Mesenchymal stem cell (in vitro differentiated cells and primary cell): Measurements from ENCODE around the gene SELENBP1.

Source experiments
- DNase-seq: peaks from one replicate; pipeline ENCODE4 v3.0.0-alpha.2; 2013
- H2AFZ ChIP-seq: one replicate; pipeline ENCODE4 v1.6.1; 2013; ENCODE audit warnings: low read depth, mild to moderate bottlenecking, control low read depth, inconsistent platforms, low read length, moderate library complexity
- H2AK5ac ChIP-seq: 2 replicates; pipeline ENCODE4 v1.6.1; 2013; ENCODE audit warnings: low read length, moderate library complexity, mild to moderate bottlenecking, inconsistent platforms; ENCODE audit not compliant: severe bottlenecking
- H2BK120ac ChIP-seq: one replicate; pipeline ENCODE4 v1.6.1; 2013; ENCODE audit warnings: low read depth, mild to moderate bottlenecking, inconsistent platforms, low read length, moderate library complexity
- H2BK12ac ChIP-seq, 2 experiments: one replicate each; pipeline ENCODE4 v1.6.1; 2013; ENCODE audit warnings: inconsistent platforms in 2 of 2, low read length in 2 of 2, mild to moderate bottlenecking in 2 of 2, moderate library complexity in 2 of 2, control low read depth in 1 of 2
- H2BK15ac ChIP-seq: one replicate; pipeline ENCODE4 v1.6.1; 2013; ENCODE audit warnings: mild to moderate bottlenecking, low read depth, inconsistent platforms; ENCODE audit not compliant: poor library complexity, severe bottlenecking
- H2BK5ac ChIP-seq: 2 replicates; pipeline ENCODE4 v1.6.1; 2013; ENCODE audit warnings: low read depth, mild to moderate bottlenecking, low read length, control low read depth, inconsistent platforms; ENCODE audit not compliant: poor library complexity, severe bottlenecking
- H3K14ac ChIP-seq, 2 experiments: one replicate each; pipeline ENCODE4 v1.6.1; 2013; ENCODE audit warnings: inconsistent platforms in 2 of 2, low read length in 2 of 2, control low read depth in 1 of 2, mild to moderate bottlenecking in 1 of 2, moderate library complexity in 1 of 2
- H3K18ac ChIP-seq, 2 experiments: one replicate each; pipeline ENCODE4 v1.6.1; 2013; ENCODE audit warnings: inconsistent platforms in 2 of 2, low read length in 2 of 2, control low read depth in 1 of 2, low read depth in 1 of 2, mild to moderate bottlenecking in 1 of 2
- H3K23ac ChIP-seq, 2 experiments: one replicate each; pipeline ENCODE4 v1.6.1; 2013; ENCODE audit warnings: inconsistent platforms in 2 of 2, low read length in 2 of 2, mild to moderate bottlenecking in 2 of 2, moderate library complexity in 2 of 2, control low read depth in 1 of 2
- H3K27ac ChIP-seq: 2 replicates; pipeline ENCODE4 v1.5.1; 2013; ENCODE audit warnings: mild to moderate bottlenecking, moderate library complexity, low read length, control low read depth, inconsistent platforms; ENCODE audit not compliant: poor library complexity, severe bottlenecking
- H3K27me3 ChIP-seq, 2 experiments: 2 replicates each; pipeline versions ENCODE4 v1.6.1 to v1.7.0; 2013; ENCODE audit warnings: low read length in 2 of 2, mild to moderate bottlenecking in 2 of 2, moderate library complexity in 2 of 2, control low read depth in 1 of 2, inconsistent platforms in 1 of 2; ENCODE audit not compliant: control insufficient read depth in 1 of 2, insufficient read depth in 1 of 2
- H3K36me3 ChIP-seq, 2 experiments: 2 replicates each; pipeline versions ENCODE4 v1.6.1 to v1.7.0; 2013; ENCODE audit warnings: low read length in 2 of 2, control low read depth in 1 of 2, inconsistent platforms in 1 of 2, low read depth in 1 of 2, mild to moderate bottlenecking in 1 of 2; ENCODE audit not compliant: insufficient read depth in 2 of 2, control insufficient read depth in 1 of 2
- H3K4ac ChIP-seq, 2 experiments: one replicate each; pipeline ENCODE4 v1.6.1; 2013; ENCODE audit warnings: inconsistent platforms in 2 of 2, low read length in 2 of 2, mild to moderate bottlenecking in 2 of 2, moderate library complexity in 2 of 2, control low read depth in 1 of 2, low read depth in 1 of 2
- H3K4me1 ChIP-seq: 2 replicates; pipeline ENCODE4 v1.6.1; 2013; ENCODE audit warnings: low read depth, low read length, control low read depth; ENCODE audit not compliant: control insufficient read depth, insufficient read depth
- H3K4me2 ChIP-seq: 2 replicates; pipeline ENCODE4 v1.6.1; 2013; ENCODE audit warnings: low read length, mild to moderate bottlenecking, inconsistent platforms; ENCODE audit not compliant: poor library complexity, severe bottlenecking
- H3K4me3 ChIP-seq, 2 experiments: 2 replicates each; pipeline versions ENCODE4 v1.5.1 to v1.7.0; 2013; ENCODE audit warnings: low read length in 2 of 2, mild to moderate bottlenecking in 2 of 2, control low read depth in 1 of 2, low read depth in 1 of 2; ENCODE audit not compliant: insufficient read depth in 1 of 2
- H3K79me1 ChIP-seq: replicated peaks from 2 replicates; pipeline ENCODE4 v1.6.1; 2013; ENCODE audit warnings: mild to moderate bottlenecking, control low read depth, low read length, inconsistent platforms; ENCODE audit not compliant: poor library complexity, severe bottlenecking
- H3K9ac ChIP-seq: 2 replicates; pipeline ENCODE4 v1.7.0; 2013; ENCODE audit warnings: mild to moderate bottlenecking, low read length, moderate library complexity
- H3K9me3 ChIP-seq: 2 replicates; pipeline ENCODE4 v1.7.0; 2013; ENCODE audit warnings: mild to moderate bottlenecking, low read length; ENCODE audit not compliant: control insufficient read depth
- H4K8ac ChIP-seq: one replicate; pipeline ENCODE4 v1.6.1; 2013; ENCODE audit warnings: inconsistent platforms, mild to moderate bottlenecking, low read length, moderate library complexity
- H4K91ac ChIP-seq: one replicate; pipeline ENCODE4 v1.6.1; 2013; ENCODE audit warnings: mild to moderate bottlenecking, low read length, inconsistent platforms
- WGBS: methylation state at CpG from one replicate; pipeline ENCODE4 v1.1.7; 2013; ENCODE audit warnings: mixed read lengths; 5-methylcytosine and 5-hydroxymethylcytosine counted together

Gene SELENBP1

GRCh38 chr1:151377150-151377884 is 4.8 kb upstream of the SELENBP1 start:
- H3K9me3 ChIP-seq, result no peaks in the 10 kb centered on the region
- no peak overlapping the region for H3K27ac ChIP-seq
- no peak overlapping the region for H2BK120ac ChIP-seq
- no peak overlapping the region for H4K8ac ChIP-seq
- H4K91ac ChIP-seq, result no peak overlapping the region
- no peak overlapping the region for H2AFZ ChIP-seq
- no peak overlapping the region for H2AK5ac ChIP-seq
- no peak for DNase-seq
- H3K36me3 ChIP-seq, result no peaks in the 10 kb centered on the region
- no peak overlapping the region for H3K23ac ChIP-seq
- H3K4me3 ChIP-seq, result no peak overlapping the region
- peaks cover 1% of the 10 kb centered on the region for H3K79me1 ChIP-seq
- no peak overlapping the region for H3K18ac ChIP-seq
- peaks cover 0 to 12% of the 10 kb centered on the region in 2 experiments for H3K27me3 ChIP-seq
- no peak overlapping the region for H3K9ac ChIP-seq
- 74% methylated on average over 3 of the region's 3 CpGs for WGBS
- H2BK15ac ChIP-seq, result no peak overlapping the region
- H3K4me1 ChIP-seq, result peaks cover 2% of the 10 kb centered on the region
- H3K14ac ChIP-seq, result no peak overlapping the region
- no peak overlapping the region for H2BK12ac ChIP-seq
- H3K4me2 ChIP-seq, result no peak overlapping the region
- H3K4ac ChIP-seq, result no peak overlapping the region
- no peak overlapping the region for H2BK5ac ChIP-seq

GRCh38 chr1:151373196-151373595 is 691 bp upstream of the SELENBP1 start:
- Histone ChIP-seq H2AFZ (no peak overlapping the region), H3K27me3 (peaks cover 0 to 7% of the 10 kb centered on the region in 2 experiments), H3K9me3 (no peaks in the 10 kb centered on the region), H4K91ac (peak overlapping the region; percentile 6), H3K4me1 (peaks cover 20% of the 10 kb centered on the region), H3K4me3 (no peak overlapping the region), H3K79me1 (peaks cover 6% of the 10 kb centered on the region), H4K8ac (no peak overlapping the region), H2BK15ac (no peak overlapping the region), H3K18ac (peak overlapping the region in 1 of 2 experiments; percentile 21), H3K14ac (no peak overlapping the region), H3K27ac (no peak overlapping the region), H2BK5ac (no peak overlapping the region), H3K9ac (no peak overlapping the region), H3K4ac (no peak overlapping the region), H2BK120ac (no peak overlapping the region), H2BK12ac (peak overlapping the region; percentile 0 to 63), H3K23ac (no peak overlapping the region), H3K36me3 (peaks cover 7 to 14% of the 10 kb centered on the region in 2 experiments), H2AK5ac (no peak overlapping the region), H3K4me2 (no peak overlapping the region)
- 94% methylated on average over 14 of the region's 14 CpGs for WGBS
- DNase-seq, result no peak

GRCh38 chr1:151371370-151372057 is 991 bp downstream of the SELENBP1 start:
- Histone ChIP-seq H2BK15ac (no peak overlapping the region), H2AFZ (no peak overlapping the region), H2BK5ac (no peak overlapping the region), H3K4me3 (peak overlapping the region in 1 of 2 experiments; percentile 84), H3K4me1 (peaks cover 20% of the 10 kb centered on the region), H3K27ac (no peak overlapping the region), H3K36me3 (peaks cover 12 to 27% of the 10 kb centered on the region in 2 experiments), H3K9ac (peak overlapping the region; percentile 84), H3K4ac (peak overlapping the region in 1 of 2 experiments; percentile 71), H2AK5ac (no peak overlapping the region), H4K8ac (peak overlapping the region; percentile 59), H3K4me2 (peak overlapping the region; percentile 72), H3K79me1 (peaks cover 6% of the 10 kb centered on the region), H4K91ac (no peak overlapping the region), H2BK120ac (no peak overlapping the region), H3K27me3 (no peaks in the 10 kb centered on the region), H3K14ac (no peak overlapping the region), H3K18ac (peak overlapping the region in 1 of 2 experiments; percentile 37), H3K9me3 (no peaks in the 10 kb centered on the region), H3K23ac (no peak overlapping the region), H2BK12ac (peak overlapping the region; percentile 53 to 67)
- WGBS, result 87% methylated on average over 5 of the region's 9 CpGs
- peak; percentile 47 for DNase-seq

- Histone ChIP-seq H2BK5ac (no peak overlapping the region), H2AK5ac (no peak overlapping the region), H4K91ac (no peak overlapping the region), H3K23ac (no peak overlapping the region), H3K4ac (peak overlapping the region in 1 of 2 experiments; percentile 7), H3K79me1 (peaks cover 6% of the 10 kb centered on the region), H3K18ac (peak overlapping the region; percentile 7 to 35), H3K27me3 (no peaks in the 10 kb centered on the region), H4K8ac (peak overlapping the region; percentile 35), H3K27ac (no peak overlapping the region), H2BK12ac (peak overlapping the region in 1 of 2 experiments; percentile 45), H3K9me3 (no peaks in the 10 kb centered on the region), H3K4me2 (no peak overlapping the region), H3K14ac (no peak overlapping the region), H2AFZ (no peak overlapping the region), H2BK120ac (no peak overlapping the region), H3K4me3 (peak overlapping the region in 1 of 2 experiments; percentile 84), H3K9ac (peak overlapping the region; percentile 84), H2BK15ac (no peak overlapping the region), H3K36me3 (peaks cover 23 to 39% of the 10 kb centered on the region in 2 experiments), H3K4me1 (peaks cover 20% of the 10 kb centered on the region)
- DNase-seq, result no peak
- WGBS, result 85% methylated on average over 6 of the region's 6 CpGs
Observed at GRCh38 chr1:151370211-151370911, 2.1 kb downstream of the SELENBP1 start.
